DND-41 (cell line): Measurements from ENCODE around the gene ROBO2.

ENCODE experiments used
- ATAC-seq: fragments of 200-7000 bp; cut with Tn5 transposase; 3 replicates; pipeline ENCODE4 v1.9.1; 2021; ENCODE audit warnings: low read depth; ENCODE audit not compliant: insufficient read depth
- DNase-seq: peaks from one replicate; pipeline ENCODE4 v3.0.0-alpha.2; 2020
- H2AFZ ChIP-seq: 2 replicates; pipeline ENCODE4 v1.6.0; 2012; ENCODE audit warnings: low read depth, low read length
- H3K27ac ChIP-seq: 2 replicates; pipeline ENCODE4 v1.5.1; 2012; ENCODE audit warnings: low read length, inconsistent platforms
- H3K27me3 ChIP-seq: fragments of 200-600 bp; sonication (generic); 2 replicates; pipeline ENCODE4 v1.6.0; 2012; ENCODE audit warnings: low read length, mild to moderate bottlenecking, inconsistent platforms; ENCODE audit not compliant: insufficient read depth, poor library complexity
- H3K36me3 ChIP-seq: 2 replicates; pipeline ENCODE4 v1.5.1; 2012; ENCODE audit warnings: low read length, inconsistent platforms; ENCODE audit not compliant: insufficient read depth
- H3K4me1 ChIP-seq: 2 replicates; pipeline ENCODE4 v1.5.1; 2012; ENCODE audit warnings: mild to moderate bottlenecking, low read length; ENCODE audit not compliant: insufficient read depth
- H3K4me2 ChIP-seq: 2 replicates; pipeline ENCODE4 v1.6.0; 2012; ENCODE audit warnings: mild to moderate bottlenecking, moderate library complexity, low read length, inconsistent platforms; ENCODE audit not compliant: insufficient read depth
- H3K4me3 ChIP-seq, 2 experiments: fragments of 200-600 bp in 1 of 2; shearing (Covaris generic) in 1 of 2; 2 replicates each; pipeline ENCODE4 v1.5.1; 2012 to 2016; ENCODE audit warnings: inconsistent platforms in 2 of 2, low read length in 2 of 2, mild to moderate bottlenecking in 2 of 2, low read depth in 1 of 2, moderate library complexity in 1 of 2
- H3K79me2 ChIP-seq: 2 replicates; pipeline ENCODE4 v1.6.0; 2012; ENCODE audit warnings: low read length, inconsistent platforms; ENCODE audit not compliant: insufficient read depth
- H3K9ac ChIP-seq: 2 replicates; pipeline ENCODE4 v1.6.0; 2012; ENCODE audit warnings: low read depth, mild to moderate bottlenecking, inconsistent platforms, low read length, moderate library complexity
- H3K9me3 ChIP-seq: 2 replicates; pipeline ENCODE4 v1.5.1; 2012; ENCODE audit warnings: low read length, moderate library complexity, mild to moderate bottlenecking, inconsistent platforms; ENCODE audit not compliant: insufficient read depth, severe bottlenecking
- H4K20me1 ChIP-seq: 2 replicates; pipeline ENCODE4 v1.6.0; 2012; ENCODE audit warnings: low read length; ENCODE audit not compliant: insufficient read depth
- CTCF ChIP-seq: IDR thresholded peaks from 2 replicates; pipeline ENCODE4 v1.5.1; 2012; ENCODE audit warnings: borderline replicate concordance, low read length, moderate library complexity, mild to moderate bottlenecking; ENCODE audit not compliant: poor library complexity, severe bottlenecking; ENCODE audit errors: extremely low read depth
- EZH2 ChIP-seq: IDR thresholded peaks from 3 replicates; pipeline ENCODE4 v1.6.1; 2012; ENCODE audit warnings: borderline replicate concordance, low read depth, mild to moderate bottlenecking, moderate library complexity, low read length, inconsistent platforms; ENCODE audit not compliant: severe bottlenecking

Gene ROBO2

GRCh38 chr3:77685713-77686112 is 645.8 kb downstream of the ROBO2 start:
- Histone ChIP-seq H3K4me1 (no peaks in the 10 kb centered on the region), H3K9me3 (peaks cover 11% of the 10 kb centered on the region), H3K27me3 (no peaks in the 10 kb centered on the region), H2AFZ (no peak overlapping the region), H3K9ac (no peak overlapping the region), H3K79me2 (no peaks in the 10 kb centered on the region), H3K36me3 (no peaks in the 10 kb centered on the region), H3K4me2 (no peak overlapping the region), H3K4me3 (no peak overlapping the region), H4K20me1 (no peaks in the 10 kb centered on the region), H3K27ac (no peak overlapping the region)
- TF ChIP-seq EZH2 (no peak), CTCF (no peak)
- ATAC-seq (no peak), DNase-seq (no peak)

- no peak overlapping the region for H3K4me2 ChIP-seq
- no peaks in the 10 kb centered on the region for H3K27me3 ChIP-seq
- no peak overlapping the region for H3K9ac ChIP-seq
- TF ChIP-seq EZH2 (no peak), CTCF (no peak)
- peaks cover 11% of the 10 kb centered on the region for H3K9me3 ChIP-seq
- H3K4me1 ChIP-seq: no peaks in the 10 kb centered on the region
- H2AFZ ChIP-seq: no peak overlapping the region
- no peaks in the 10 kb centered on the region for H4K20me1 ChIP-seq
- H3K27ac ChIP-seq: no peak overlapping the region
- DNase-seq: no peak
- H3K36me3 ChIP-seq: no peaks in the 10 kb centered on the region
- no peak overlapping the region for H3K4me3 ChIP-seq
- ATAC-seq: no peak
- no peaks in the 10 kb centered on the region for H3K79me2 ChIP-seq
Observed at GRCh38 chr3:77686560-77686959, 646.7 kb downstream of the ROBO2 start.

DNA sequence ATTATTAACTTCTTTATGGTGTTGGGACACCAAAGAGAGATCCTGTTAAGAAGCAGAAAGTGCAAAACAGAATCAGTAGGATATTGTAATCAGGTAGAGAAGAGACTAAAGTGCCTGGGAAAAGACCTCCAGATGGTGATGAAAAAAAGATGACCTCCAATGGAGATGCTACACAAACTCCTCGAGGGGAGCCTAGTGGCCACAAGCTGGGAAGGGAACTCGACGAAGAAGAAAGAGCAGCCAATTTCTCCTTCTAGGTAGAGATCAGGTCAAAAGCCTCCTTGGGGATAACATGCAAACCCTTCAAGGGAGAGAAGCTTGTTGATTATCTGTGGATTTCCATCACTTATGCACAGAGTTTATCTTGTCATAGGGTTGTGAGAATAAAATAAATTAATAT is 647.6 kb downstream of the ROBO2 start:
- Histone ChIP-seq H3K4me1 (no peaks in the 10 kb centered on the region), H2AFZ (no peak overlapping the region), H3K9ac (no peak overlapping the region), H3K36me3 (no peaks in the 10 kb centered on the region), H3K9me3 (peaks cover under 1% of the 10 kb centered on the region), H3K79me2 (no peaks in the 10 kb centered on the region), H3K4me3 (no peak overlapping the region), H3K27me3 (no peaks in the 10 kb centered on the region), H3K4me2 (no peak overlapping the region), H4K20me1 (no peaks in the 10 kb centered on the region), H3K27ac (no peak overlapping the region)
- DNase-seq: no peak
- TF ChIP-seq CTCF (no peak), EZH2 (no peak)
- ATAC-seq: no peak

GRCh38 chr3:77690284-77690845 is 650.5 kb downstream of the ROBO2 start:
- Histone ChIP-seq H3K9ac (no peak overlapping the region), H4K20me1 (no peaks in the 10 kb centered on the region), H3K4me2 (no peak overlapping the region), H3K4me1 (no peaks in the 10 kb centered on the region), H3K9me3 (no peaks in the 10 kb centered on the region), H3K27ac (no peak overlapping the region), H3K27me3 (no peaks in the 10 kb centered on the region), H3K4me3 (no peak overlapping the region), H3K36me3 (no peaks in the 10 kb centered on the region), H2AFZ (no peak overlapping the region), H3K79me2 (no peaks in the 10 kb centered on the region)
- ATAC-seq (no peak), DNase-seq (no peak)
- TF ChIP-seq CTCF: no peak
- no peak for TF ChIP-seq EZH2
